ENCODE measurements around the gene OTUD5. TPM values are rescaled to one million over a fixed set of nuclear protein-coding genes. Genes with fewer than 3 reads are reported as not detected.
"Not testable (repeated sequence)": the region's sequence is repeated elsewhere in the genome, so short reads cannot be mapped to it uniquely, and the experiment has no call there.

OTUD5 gene
- total RNA-seq, 1 donor from 2014 or later, result 19.8 TPM

DNA sequence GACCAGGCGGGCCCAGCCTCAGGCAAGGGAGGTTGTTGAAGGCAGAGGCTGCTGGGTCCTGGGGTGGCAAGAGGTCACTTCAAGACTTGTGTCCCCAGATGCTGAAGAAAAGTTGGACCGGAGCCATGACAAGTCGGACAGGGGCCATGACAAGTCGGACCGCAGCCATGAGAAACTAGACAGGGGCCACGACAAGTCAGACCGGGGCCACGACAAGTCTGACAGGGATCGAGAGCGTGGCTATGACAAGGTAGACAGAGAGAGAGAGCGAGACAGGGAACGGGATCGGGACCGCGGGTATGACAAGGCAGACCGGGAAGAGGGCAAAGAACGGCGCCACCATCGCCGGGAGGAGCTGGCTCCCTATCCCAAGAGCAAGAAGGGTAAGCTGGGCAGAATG is 55.3 kb downstream of the OTUD5 start:
- ATAC-seq (no peak), DNase-seq (ENCODE audit: missing footprints) (no peak)
- intact Hi-C loops (cut with DNase I), result no loop called here

DNA sequence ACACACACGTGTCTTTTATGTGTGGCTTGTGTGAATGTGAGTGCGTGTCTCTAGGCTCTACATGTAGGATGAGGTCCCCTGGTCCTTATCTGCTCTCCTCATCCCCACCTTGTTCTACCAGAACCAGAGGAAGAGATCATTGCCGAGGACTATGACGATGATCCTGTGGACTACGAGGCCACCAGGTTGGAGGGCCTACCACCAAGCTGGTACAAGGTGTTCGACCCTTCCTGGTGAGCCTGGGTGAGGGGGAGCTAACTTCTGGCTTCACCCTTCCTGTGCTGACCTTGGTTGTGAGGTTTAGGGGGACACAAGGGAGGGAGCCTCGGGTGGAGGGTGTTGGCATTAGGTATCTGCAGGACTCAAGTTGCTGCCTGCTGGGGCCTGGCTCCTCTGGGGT is 56.3 kb downstream of the OTUD5 start:
- no peak for DNase-seq (ENCODE audit: missing footprints)
- intact Hi-C loops (cut with DNase I), result no loop called here
- ATAC-seq, result no peak

DNA sequence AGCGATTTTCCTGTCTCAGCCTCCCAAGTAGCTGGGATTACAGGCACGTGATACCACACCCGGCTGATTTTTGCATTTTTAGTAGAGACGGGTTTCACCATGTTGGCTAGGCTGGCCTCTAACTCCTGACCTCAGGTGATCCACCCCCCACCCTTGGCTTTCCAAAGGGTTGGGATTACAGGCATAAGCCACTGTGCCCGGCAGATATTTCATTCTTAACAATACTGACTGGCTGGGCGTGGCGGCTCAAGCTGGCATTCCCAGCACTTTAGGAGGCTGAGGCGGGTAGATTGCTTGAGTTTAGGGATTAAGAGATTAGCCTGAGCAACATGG is 58.4 kb downstream of the OTUD5 start:
- intact Hi-C loops (cut with DNase I), result no loop called here
- ATAC-seq (no peak), DNase-seq (ENCODE audit: missing footprints) (no peak)

DNA sequence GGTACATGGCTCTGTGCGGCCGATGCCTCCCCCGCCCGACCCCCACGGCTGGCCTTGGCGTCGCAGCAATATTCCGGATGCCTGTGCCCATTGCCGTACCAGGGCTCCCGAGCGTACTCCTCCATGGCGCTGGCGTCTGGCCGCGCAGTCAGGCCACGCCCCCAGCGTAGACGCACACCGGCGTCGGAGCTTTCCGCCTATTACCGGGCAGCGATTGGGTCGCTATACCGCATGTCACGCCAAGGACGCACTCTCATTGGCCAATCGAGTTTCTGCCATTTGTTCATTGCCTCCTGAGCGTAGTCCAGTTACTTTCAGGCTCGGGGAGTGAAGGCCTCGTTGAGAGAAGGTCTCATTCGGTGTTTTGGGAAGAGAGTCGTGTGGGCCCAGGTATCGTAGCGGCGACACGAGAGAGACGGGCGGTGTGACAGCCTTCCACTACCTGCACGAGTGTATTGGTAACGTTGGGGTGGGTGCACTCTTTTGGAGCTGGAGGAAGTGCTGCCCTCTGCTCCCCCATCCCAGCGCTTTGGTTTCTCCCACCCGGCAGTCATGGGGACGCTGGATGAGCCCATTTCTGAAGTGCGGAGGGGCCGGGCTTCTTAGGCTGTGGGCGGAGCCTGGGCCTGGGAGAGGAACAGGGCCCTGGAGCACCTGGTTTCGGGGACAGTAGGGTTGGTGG is 59.6 kb downstream of the OTUD5 start, which contains the start of the genes PQBP1 and TIMM17B:
Gene PQBP1 (plus strand): TSS at position 306 of the 682 bp plus-strand sequence. CDS start 580 bp downstream, outside the sequence.
Gene TIMM17B (minus strand): TSS at position 144 of the 682 bp plus-strand sequence. CDS start 19 bp downstream, at position 125.
- DNase-seq (ENCODE audit: missing footprints), result peak; percentile 92
- intact Hi-C loops (cut with DNase I), result loop anchor here (2.0 kb wide), 1 partner anchor 95 kb away; the partner anchor contains the start of gene HDAC6
- ATAC-seq, result peak; percentile 97

DNA sequence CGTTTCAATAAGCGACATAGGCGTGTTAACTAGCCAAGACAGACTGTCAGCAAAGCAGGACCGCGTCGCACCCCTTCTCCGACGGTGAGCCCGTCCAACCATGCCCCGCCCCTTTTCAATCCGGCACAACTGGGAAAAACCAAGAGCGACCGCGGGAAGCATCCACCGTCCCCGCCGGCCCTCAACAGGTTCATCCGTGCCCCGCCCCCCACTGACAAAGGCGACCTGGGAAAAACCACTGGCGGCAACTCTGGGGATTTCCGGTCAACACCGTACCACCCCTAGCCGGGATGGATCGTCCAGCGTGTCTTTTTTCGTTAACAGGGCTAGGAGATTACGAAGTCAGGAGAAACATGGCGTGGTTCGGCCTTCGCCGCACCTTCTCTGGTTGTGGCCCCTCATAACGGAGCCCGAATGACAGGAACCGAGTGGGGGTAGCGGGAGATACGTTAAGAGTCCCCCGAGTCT is 60.2 kb downstream of the OTUD5 start:
- DNase-seq (ENCODE audit: missing footprints) (peak; percentile 78), ATAC-seq (peak; percentile 56)
- intact Hi-C loops (cut with DNase I), result loop anchor here (2.0 kb wide), 1 partner anchor 94 kb away; the partner anchor contains the start of gene HDAC6

DNA sequence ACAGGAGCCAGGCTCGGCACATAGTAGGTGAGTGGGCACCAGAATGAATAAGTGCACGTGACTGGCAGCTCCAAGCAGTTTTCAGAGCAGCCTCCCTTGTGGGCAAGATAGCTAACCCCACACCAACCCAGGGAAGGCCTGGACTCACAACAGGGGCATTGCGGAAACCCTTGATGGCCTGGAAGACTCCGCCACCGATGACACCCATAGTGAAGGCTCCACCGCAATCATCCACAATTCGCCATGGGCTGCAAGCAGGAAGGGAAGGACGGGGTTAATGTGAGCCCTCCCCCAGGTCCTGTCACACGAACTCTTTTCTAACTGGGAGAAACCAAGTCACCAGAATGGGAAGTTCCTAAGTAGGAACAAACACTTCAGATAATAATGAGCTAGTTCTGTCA is 60.8 kb downstream of the OTUD5 start:
- DNase-seq (ENCODE audit: missing footprints) (no peak), ATAC-seq (no peak)
- intact Hi-C loops (cut with DNase I), result loop anchor here (2.0 kb wide), 1 partner anchor 94 kb away; the partner anchor contains the start of gene HDAC6

DNA sequence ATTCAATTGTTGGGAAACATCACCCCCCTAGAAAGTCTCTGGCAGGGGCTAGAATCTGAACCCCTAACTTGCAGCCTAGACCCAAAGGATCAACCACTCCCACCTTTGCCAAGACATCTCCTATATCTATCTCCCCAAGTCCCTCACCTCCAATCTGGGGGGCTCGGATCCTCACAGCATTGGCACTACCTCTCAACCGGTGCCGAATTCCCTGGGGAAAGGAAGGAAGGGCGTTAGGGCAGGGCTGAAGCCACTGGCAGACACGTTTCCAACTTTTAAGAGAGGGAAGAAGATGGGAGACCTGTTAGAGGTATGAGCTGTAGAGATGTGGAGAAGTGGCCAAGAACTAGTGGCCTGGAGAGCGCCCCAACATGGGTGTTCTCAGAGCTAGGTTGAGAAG is 62.5 kb downstream of the OTUD5 start:
- intact Hi-C loops (cut with DNase I), result no loop called here
- ATAC-seq, result no peak
- DNase-seq (ENCODE audit: missing footprints), result no peak

DNA sequence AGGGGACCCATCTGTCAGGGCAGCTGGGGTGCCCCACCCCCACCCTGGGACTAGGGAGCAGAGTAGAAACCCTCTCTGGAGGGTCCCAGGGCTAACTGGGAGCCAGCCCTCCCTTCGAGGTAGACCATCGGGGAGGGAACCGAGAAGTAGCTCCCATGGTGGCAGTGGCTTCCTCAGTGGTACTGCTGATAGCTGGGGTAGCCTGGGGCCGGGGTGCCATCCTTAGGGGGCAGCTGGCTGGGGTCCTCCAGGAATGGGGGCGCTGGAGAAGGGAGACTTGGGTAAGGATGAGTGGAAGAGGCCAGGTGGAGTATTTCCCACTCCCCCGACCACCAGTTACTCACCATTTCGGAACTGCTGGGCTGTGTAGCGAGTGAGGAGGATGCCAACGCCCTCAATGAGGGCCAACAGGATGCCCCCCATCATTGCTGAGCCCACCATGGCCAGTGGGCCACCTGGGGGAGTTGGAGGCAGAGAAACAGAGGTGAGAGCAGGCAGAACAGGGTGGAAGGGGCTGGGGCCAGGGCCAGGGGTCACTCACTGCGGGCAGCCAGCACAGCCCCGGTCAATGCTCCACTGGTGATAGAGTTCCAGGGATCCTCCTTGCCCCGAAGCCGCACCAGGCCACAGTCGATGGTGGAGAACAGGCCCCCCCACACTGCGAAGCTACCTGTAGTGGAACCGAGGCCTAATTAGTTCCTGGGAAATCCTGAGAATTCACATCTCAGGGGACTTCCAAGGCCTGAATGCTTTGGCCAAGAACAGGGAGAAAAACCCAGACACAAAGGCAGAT is 63.7 kb downstream of the OTUD5 start:
- no peak for ATAC-seq
- intact Hi-C loops (cut with DNase I), result no loop called here
- no peak for DNase-seq (ENCODE audit: missing footprints)

DNA sequence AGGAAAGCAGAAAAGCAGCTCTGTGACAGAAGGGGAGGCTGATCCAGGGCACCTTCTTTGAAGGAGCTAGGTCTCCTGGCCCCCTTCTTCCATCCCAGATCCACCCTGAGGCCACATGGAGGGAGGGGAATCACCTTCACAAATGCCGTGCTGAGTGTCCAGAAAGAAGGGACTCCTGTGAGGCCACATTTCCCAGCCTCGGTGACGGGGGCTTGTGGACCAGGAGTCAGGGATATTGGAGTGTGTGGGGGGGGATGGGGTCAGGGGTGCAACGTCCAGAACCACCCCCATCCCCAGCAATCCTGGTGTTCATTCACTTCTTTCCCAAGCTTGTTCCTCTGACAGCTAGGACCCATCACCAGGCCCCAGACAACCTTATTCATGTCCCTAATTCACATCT is 64.5 kb downstream of the OTUD5 start:
- intact Hi-C loops (cut with DNase I), result no loop called here
- DNase-seq (ENCODE audit: missing footprints) (no peak), ATAC-seq (no peak)

DNA sequence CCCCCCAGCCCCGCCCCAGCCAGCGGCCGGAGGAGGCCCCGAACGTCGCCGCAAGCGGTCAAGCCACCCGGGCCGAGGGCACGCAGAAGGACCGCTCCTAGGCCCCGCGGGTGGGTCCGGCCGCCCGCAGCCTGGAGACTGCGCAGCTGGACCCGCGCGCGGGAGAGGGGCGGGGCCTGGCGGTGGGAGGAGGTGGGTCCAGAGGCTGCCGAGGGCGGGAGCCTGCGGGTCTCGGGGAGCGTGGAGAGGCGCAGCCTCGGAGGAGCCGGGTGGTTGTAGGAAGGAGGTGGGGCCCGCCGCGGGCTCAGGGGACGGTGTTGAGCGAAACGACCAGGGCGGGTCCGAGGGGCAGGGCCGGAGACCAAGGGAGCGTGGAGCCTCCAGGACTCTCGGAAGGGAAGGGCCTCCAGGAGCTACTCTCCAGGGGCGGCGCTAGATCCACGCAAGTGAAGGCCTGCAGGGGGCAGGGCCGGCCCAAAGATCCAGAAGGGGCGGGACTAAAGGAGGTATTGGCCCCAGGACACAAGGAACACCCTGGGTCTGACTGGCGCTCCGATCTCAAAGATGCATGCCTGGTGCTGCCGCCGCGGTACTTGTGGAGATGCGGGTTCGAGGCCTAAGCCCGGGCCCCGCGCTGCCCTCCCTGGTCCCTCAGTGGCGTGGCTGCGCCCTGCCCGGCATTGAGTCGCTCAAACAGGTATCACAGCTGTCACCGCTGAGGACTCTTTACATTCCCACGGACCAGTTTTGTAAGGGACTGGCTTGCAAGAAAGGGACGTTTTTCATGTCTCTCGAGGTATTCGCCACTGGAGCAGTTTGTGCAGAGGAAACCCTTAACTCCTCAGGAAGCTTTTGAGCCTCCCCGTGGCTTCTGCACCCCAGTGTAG is 65.8 kb downstream of the OTUD5 start:
- ATAC-seq, result peak; percentile 96
- intact Hi-C loops (cut with DNase I), result no loop called here
- peak; percentile 92 for DNase-seq (ENCODE audit: missing footprints)

DNA sequence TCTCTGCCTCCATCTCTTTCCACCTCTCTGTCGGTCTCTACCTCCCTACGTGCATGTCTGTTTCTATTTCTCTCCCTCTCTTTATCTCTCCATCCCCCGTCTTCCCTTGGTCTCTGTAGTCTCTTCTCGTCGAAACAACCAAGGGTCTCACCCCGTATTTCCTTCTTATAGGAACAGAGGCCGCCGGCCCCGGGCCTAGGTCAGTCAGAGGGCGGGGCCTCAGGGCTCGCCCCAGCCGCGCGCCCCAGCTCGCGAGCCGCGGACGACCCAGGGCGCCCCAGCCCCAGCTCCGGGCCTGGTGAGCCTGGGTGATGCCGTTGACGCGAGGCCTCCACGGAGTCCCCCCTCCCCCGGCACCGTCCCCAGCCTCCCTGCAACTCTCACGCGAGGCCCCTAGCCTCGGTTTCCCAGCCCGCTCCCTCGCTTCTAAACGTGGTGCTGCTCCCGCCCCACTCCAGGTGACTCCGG is 66.4 kb downstream of the OTUD5 start:
- DNase-seq (ENCODE audit: missing footprints) (no peak), ATAC-seq (peak; percentile 55)
- intact Hi-C loops (cut with DNase I), result no loop called here

DNA sequence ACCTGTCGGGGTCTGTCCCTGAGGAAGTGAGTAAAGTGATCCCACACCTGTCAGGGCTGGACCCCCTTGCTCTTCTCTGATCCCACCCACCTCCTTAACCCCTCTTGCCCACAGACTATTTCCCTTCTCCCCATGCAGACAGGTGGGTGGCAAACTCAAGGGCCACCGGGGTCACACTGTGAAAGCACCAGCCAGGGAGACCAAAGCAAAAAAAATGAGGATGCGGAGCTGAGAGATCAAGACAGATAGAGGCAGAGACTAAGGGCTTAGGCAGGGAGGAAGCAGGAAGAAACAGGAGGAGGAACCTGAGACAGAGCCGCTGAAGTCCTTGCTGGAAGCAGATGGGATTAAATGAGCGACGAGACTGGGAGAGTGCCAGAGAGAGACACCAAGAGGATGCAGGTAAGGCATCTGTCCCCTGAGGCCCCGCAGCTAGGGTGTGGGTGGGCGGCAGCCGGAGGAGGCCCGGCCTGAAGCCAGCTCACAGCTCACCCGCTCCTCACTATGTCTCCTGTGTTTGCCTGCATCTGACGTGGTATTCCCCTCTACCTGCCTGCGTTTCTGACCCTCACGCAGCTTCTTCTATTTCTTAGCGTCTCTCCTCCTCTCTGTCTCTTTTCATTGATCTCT is 67.0 kb downstream of the OTUD5 start:
- ATAC-seq (no peak), DNase-seq (ENCODE audit: missing footprints) (no peak)
- intact Hi-C loops (cut with DNase I), result no loop called here

DNA sequence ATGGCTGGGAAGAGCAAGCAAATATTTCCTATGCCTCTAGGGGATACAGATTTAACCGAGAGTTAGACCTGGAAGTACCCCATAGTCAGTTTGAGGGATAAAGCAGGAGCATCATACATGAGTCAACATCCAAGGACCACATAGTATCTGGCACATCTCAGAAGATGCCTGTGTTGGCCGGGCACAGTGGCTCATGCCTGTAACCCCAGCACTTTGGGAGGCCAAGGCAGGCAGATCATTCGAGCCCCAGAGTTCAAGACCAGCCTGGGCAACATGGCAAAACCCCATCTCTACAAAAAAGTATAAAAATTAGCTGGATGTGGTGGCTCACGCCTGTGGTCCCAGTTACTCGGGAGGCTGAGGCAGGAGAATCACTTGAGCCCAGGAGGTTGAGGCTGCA is 70.8 kb downstream of the OTUD5 start:
- ATAC-seq; DNase-seq (ENCODE audit: missing footprints); intact Hi-C loops (cut with DNase I): not testable (repeated sequence)

DNA sequence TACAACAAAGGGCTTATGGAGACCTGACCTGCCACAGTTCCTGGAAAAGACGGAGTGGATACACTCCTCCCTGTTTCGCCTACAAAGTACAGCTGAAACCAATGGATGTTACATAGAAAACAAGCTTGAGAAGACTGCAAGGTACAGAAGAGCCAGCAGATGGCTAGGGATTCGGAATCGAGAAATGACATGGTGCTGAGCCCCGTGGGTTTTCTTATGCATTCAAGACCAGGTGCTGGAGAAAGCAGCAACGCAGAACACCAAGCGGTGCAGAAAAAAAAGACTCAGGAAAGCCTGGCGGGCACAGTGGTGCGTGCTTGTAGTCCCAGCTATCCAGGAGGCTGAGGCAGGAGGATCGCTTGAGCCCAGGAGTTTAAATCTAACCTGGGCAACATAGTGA is 73.7 kb downstream of the OTUD5 start:
- intact Hi-C loops (cut with DNase I), result no loop called here
- ATAC-seq (no peak), DNase-seq (ENCODE audit: missing footprints) (no peak)

DNA sequence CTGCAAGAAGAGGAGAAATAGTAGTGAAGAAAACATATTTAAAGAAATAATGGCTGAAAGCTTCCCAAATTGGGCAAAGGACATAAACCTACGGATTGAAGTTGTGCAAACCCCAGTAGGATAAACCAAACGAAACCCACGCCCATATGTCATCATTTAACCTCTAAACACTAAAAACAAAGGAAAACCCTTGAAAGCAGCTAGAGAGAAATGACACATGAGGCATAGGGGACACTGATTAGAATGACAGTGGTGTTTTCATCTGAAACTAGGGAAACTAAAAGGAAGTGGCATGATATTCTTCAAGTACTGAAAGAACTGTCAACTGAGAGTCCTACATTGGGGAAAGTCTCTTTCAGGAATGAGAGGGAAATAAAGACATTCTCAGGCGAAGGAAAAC is 80.5 kb downstream of the OTUD5 start:
- intact Hi-C loops (cut with DNase I); ATAC-seq; DNase-seq (ENCODE audit: missing footprints): not testable (repeated sequence)
